Mesenchymal stem cell (in vitro differentiated cells and primary cell): Measurements from ENCODE around the gene MAD2L1.
A peak's percentile ranks its signal among the peaks of the same experiment; 100 is the strongest.

Experiments
- DNase-seq: peaks from one replicate; pipeline ENCODE4 v3.0.0-alpha.2; 2013
- H2AFZ ChIP-seq: one replicate; pipeline ENCODE4 v1.6.1; 2013; ENCODE audit warnings: low read depth, mild to moderate bottlenecking, control low read depth, inconsistent platforms, low read length, moderate library complexity
- H2AK5ac ChIP-seq: 2 replicates; pipeline ENCODE4 v1.6.1; 2013; ENCODE audit warnings: low read length, moderate library complexity, mild to moderate bottlenecking, inconsistent platforms; ENCODE audit not compliant: severe bottlenecking
- H2BK120ac ChIP-seq: one replicate; pipeline ENCODE4 v1.6.1; 2013; ENCODE audit warnings: low read depth, mild to moderate bottlenecking, inconsistent platforms, low read length, moderate library complexity
- H2BK12ac ChIP-seq, 2 experiments: one replicate each; pipeline ENCODE4 v1.6.1; 2013; ENCODE audit warnings: inconsistent platforms in 2 of 2, low read length in 2 of 2, mild to moderate bottlenecking in 2 of 2, moderate library complexity in 2 of 2, control low read depth in 1 of 2
- H2BK15ac ChIP-seq: one replicate; pipeline ENCODE4 v1.6.1; 2013; ENCODE audit warnings: mild to moderate bottlenecking, low read depth, inconsistent platforms; ENCODE audit not compliant: poor library complexity, severe bottlenecking
- H2BK5ac ChIP-seq: 2 replicates; pipeline ENCODE4 v1.6.1; 2013; ENCODE audit warnings: low read depth, mild to moderate bottlenecking, low read length, control low read depth, inconsistent platforms; ENCODE audit not compliant: poor library complexity, severe bottlenecking
- H3K14ac ChIP-seq, 2 experiments: one replicate each; pipeline ENCODE4 v1.6.1; 2013; ENCODE audit warnings: inconsistent platforms in 2 of 2, low read length in 2 of 2, control low read depth in 1 of 2, mild to moderate bottlenecking in 1 of 2, moderate library complexity in 1 of 2
- H3K18ac ChIP-seq, 2 experiments: one replicate each; pipeline ENCODE4 v1.6.1; 2013; ENCODE audit warnings: inconsistent platforms in 2 of 2, low read length in 2 of 2, control low read depth in 1 of 2, low read depth in 1 of 2, mild to moderate bottlenecking in 1 of 2
- H3K23ac ChIP-seq, 2 experiments: one replicate each; pipeline ENCODE4 v1.6.1; 2013; ENCODE audit warnings: inconsistent platforms in 2 of 2, low read length in 2 of 2, mild to moderate bottlenecking in 2 of 2, moderate library complexity in 2 of 2, control low read depth in 1 of 2
- H3K27ac ChIP-seq: 2 replicates; pipeline ENCODE4 v1.5.1; 2013; ENCODE audit warnings: mild to moderate bottlenecking, moderate library complexity, low read length, control low read depth, inconsistent platforms; ENCODE audit not compliant: poor library complexity, severe bottlenecking
- H3K27me3 ChIP-seq, 2 experiments: 2 replicates each; pipeline versions ENCODE4 v1.6.1 to v1.7.0; 2013; ENCODE audit warnings: low read length in 2 of 2, mild to moderate bottlenecking in 2 of 2, moderate library complexity in 2 of 2, control low read depth in 1 of 2, inconsistent platforms in 1 of 2; ENCODE audit not compliant: control insufficient read depth in 1 of 2, insufficient read depth in 1 of 2
- H3K36me3 ChIP-seq, 2 experiments: 2 replicates each; pipeline versions ENCODE4 v1.6.1 to v1.7.0; 2013; ENCODE audit warnings: low read length in 2 of 2, control low read depth in 1 of 2, inconsistent platforms in 1 of 2, low read depth in 1 of 2, mild to moderate bottlenecking in 1 of 2; ENCODE audit not compliant: insufficient read depth in 2 of 2, control insufficient read depth in 1 of 2
- H3K4ac ChIP-seq, 2 experiments: one replicate each; pipeline ENCODE4 v1.6.1; 2013; ENCODE audit warnings: inconsistent platforms in 2 of 2, low read length in 2 of 2, mild to moderate bottlenecking in 2 of 2, moderate library complexity in 2 of 2, control low read depth in 1 of 2, low read depth in 1 of 2
- H3K4me1 ChIP-seq: 2 replicates; pipeline ENCODE4 v1.6.1; 2013; ENCODE audit warnings: low read depth, low read length, control low read depth; ENCODE audit not compliant: control insufficient read depth, insufficient read depth
- H3K4me2 ChIP-seq: 2 replicates; pipeline ENCODE4 v1.6.1; 2013; ENCODE audit warnings: low read length, mild to moderate bottlenecking, inconsistent platforms; ENCODE audit not compliant: poor library complexity, severe bottlenecking
- H3K4me3 ChIP-seq, 2 experiments: 2 replicates each; pipeline versions ENCODE4 v1.5.1 to v1.7.0; 2013; ENCODE audit warnings: low read length in 2 of 2, mild to moderate bottlenecking in 2 of 2, control low read depth in 1 of 2, low read depth in 1 of 2; ENCODE audit not compliant: insufficient read depth in 1 of 2
- H3K79me1 ChIP-seq: replicated peaks from 2 replicates; pipeline ENCODE4 v1.6.1; 2013; ENCODE audit warnings: mild to moderate bottlenecking, control low read depth, low read length, inconsistent platforms; ENCODE audit not compliant: poor library complexity, severe bottlenecking
- H3K9ac ChIP-seq: 2 replicates; pipeline ENCODE4 v1.7.0; 2013; ENCODE audit warnings: mild to moderate bottlenecking, low read length, moderate library complexity
- H3K9me3 ChIP-seq: 2 replicates; pipeline ENCODE4 v1.7.0; 2013; ENCODE audit warnings: mild to moderate bottlenecking, low read length; ENCODE audit not compliant: control insufficient read depth
- H4K8ac ChIP-seq: one replicate; pipeline ENCODE4 v1.6.1; 2013; ENCODE audit warnings: inconsistent platforms, mild to moderate bottlenecking, low read length, moderate library complexity
- H4K91ac ChIP-seq: one replicate; pipeline ENCODE4 v1.6.1; 2013; ENCODE audit warnings: mild to moderate bottlenecking, low read length, inconsistent platforms
- WGBS: methylation state at CpG from one replicate; pipeline ENCODE4 v1.1.7; 2013; ENCODE audit warnings: mixed read lengths; 5-methylcytosine and 5-hydroxymethylcytosine counted together

The MAD2L1 gene

GRCh38 chr4:120055795-120056194 is 10.9 kb downstream of the MAD2L1 start:
- Histone ChIP-seq H3K4me1 (peaks cover 2% of the 10 kb centered on the region), H3K79me1 (peaks cover 8% of the 10 kb centered on the region), H3K4me3 (no peak overlapping the region), H3K18ac (no peak overlapping the region), H2AK5ac (no peak overlapping the region), H3K27me3 (no peaks in the 10 kb centered on the region), H3K27ac (no peak overlapping the region), H3K4me2 (no peak overlapping the region), H3K14ac (no peak overlapping the region), H2BK5ac (no peak overlapping the region), H3K36me3 (no peaks in the 10 kb centered on the region), H4K8ac (no peak overlapping the region), H2BK120ac (no peak overlapping the region), H3K9me3 (no peaks in the 10 kb centered on the region), H4K91ac (no peak overlapping the region), H2BK15ac (no peak overlapping the region), H2AFZ (no peak overlapping the region), H3K9ac (no peak overlapping the region), H3K23ac (no peak overlapping the region), H2BK12ac (no peak overlapping the region), H3K4ac (no peak overlapping the region)
- WGBS: no CpG with 5 or more reads among the region's 1 CpG
- no peak for DNase-seq

- Histone ChIP-seq H3K27ac (no peak overlapping the region), H4K8ac (no peak overlapping the region), H2BK15ac (no peak overlapping the region), H2AFZ (no peak overlapping the region), H3K4me1 (peaks cover 2% of the 10 kb centered on the region), H3K36me3 (no peaks in the 10 kb centered on the region), H2BK5ac (no peak overlapping the region), H3K14ac (no peak overlapping the region), H3K4ac (no peak overlapping the region), H3K9me3 (no peaks in the 10 kb centered on the region), H3K4me2 (no peak overlapping the region), H3K4me3 (no peak overlapping the region), H3K79me1 (peaks cover 8% of the 10 kb centered on the region), H3K23ac (no peak overlapping the region), H2AK5ac (no peak overlapping the region), H3K18ac (no peak overlapping the region), H2BK120ac (no peak overlapping the region), H3K9ac (no peak overlapping the region), H4K91ac (no peak overlapping the region), H3K27me3 (no peaks in the 10 kb centered on the region), H2BK12ac (no peak overlapping the region)
- no CpG with 5 or more reads among the region's 1 CpG for WGBS
- DNase-seq: peak; percentile 68
Measured at GRCh38 chr4:120055162-120055561, 11.5 kb downstream of the MAD2L1 start.

DNA sequence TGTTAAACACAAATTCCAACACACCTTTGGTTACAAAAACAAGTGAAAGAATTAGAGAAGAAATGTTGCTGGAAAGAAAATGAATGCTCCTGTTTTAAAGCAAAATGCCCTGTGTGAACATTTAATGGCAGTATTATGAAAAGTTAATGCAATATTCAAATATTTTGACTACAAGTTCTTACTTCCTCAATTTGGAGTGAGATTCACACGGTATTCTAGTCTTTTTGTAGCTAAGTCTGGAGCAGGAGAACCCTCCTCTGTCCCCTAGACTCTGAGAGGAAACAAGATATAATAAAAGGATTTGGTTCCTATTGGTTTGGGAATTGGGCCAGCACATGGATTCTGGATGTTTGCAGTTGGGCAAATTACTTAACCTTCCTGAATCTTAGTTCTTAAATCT is 12.7 kb downstream of the MAD2L1 start:
- Histone ChIP-seq H3K4ac (no peak overlapping the region), H3K9me3 (no peaks in the 10 kb centered on the region), H2BK5ac (no peak overlapping the region), H2BK120ac (no peak overlapping the region), H2AK5ac (no peak overlapping the region), H3K23ac (no peak overlapping the region), H2BK15ac (no peak overlapping the region), H3K27me3 (no peaks in the 10 kb centered on the region), H3K4me2 (no peak overlapping the region), H3K9ac (no peak overlapping the region), H3K18ac (no peak overlapping the region), H3K36me3 (no peaks in the 10 kb centered on the region), H3K14ac (no peak overlapping the region), H3K27ac (no peak overlapping the region), H4K8ac (no peak overlapping the region), H3K4me3 (no peak overlapping the region), H4K91ac (no peak overlapping the region), H2AFZ (no peak overlapping the region), H2BK12ac (no peak overlapping the region), H3K79me1 (peaks cover 8% of the 10 kb centered on the region), H3K4me1 (peaks cover 2% of the 10 kb centered on the region)
- no peak for DNase-seq
- WGBS: 100% methylated on average over 1 of the region's 1 CpG

GRCh38 chr4:120052856-120053255 is 13.8 kb downstream of the MAD2L1 start:
- Histone ChIP-seq H3K79me1 (peaks cover 8% of the 10 kb centered on the region), H2BK5ac (no peak overlapping the region), H3K4me3 (no peak overlapping the region), H3K27me3 (no peaks in the 10 kb centered on the region), H2BK15ac (no peak overlapping the region), H3K9ac (no peak overlapping the region), H4K91ac (no peak overlapping the region), H3K9me3 (no peaks in the 10 kb centered on the region), H3K14ac (no peak overlapping the region), H3K4ac (no peak overlapping the region), H3K27ac (no peak overlapping the region), H4K8ac (no peak overlapping the region), H3K4me2 (no peak overlapping the region), H2BK120ac (no peak overlapping the region), H3K18ac (no peak overlapping the region), H3K36me3 (no peaks in the 10 kb centered on the region), H3K23ac (no peak overlapping the region), H2BK12ac (peak overlapping the region in 1 of 2 experiments; percentile 31), H2AK5ac (no peak overlapping the region), H2AFZ (no peak overlapping the region), H3K4me1 (no peaks in the 10 kb centered on the region)
- peak; percentile 87 for DNase-seq
- 78% methylated on average over 2 of the region's 4 CpGs for WGBS
